Medulla oblongata (tissue), 1 donor: ENCODE results near the gene PIGB.
"Not testable (repeated sequence)": the region's sequence is repeated elsewhere in the genome, so short reads cannot be mapped to it uniquely, and the experiment has no call there.

Experiments used
- DNase-seq: peaks from one replicate; pipeline ENCODE4 v3.0.0-alpha.2; 2015; ENCODE audit errors: extremely low spot score

PIGB gene

DNA sequence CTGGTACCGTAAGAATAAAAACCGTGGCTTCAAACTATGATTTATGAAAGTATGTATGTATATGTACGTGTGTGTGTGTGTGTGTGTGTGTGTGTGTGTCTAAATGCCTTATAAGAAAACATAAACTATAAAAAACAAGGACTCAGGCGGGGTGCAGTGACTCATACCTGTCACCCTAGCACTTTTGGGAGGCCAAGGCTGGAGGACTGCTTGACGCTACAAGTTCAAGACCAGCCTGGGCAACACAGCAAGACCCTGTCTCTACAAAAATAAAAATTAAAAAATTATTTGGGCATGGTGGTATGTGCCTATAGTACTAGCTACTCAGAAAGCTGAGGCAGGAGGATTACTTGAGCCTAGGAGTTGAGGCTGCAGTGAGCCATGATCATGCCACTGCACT, 60.1 kb downstream of the PIGB start:
- DNase-seq = no peak

DNA sequence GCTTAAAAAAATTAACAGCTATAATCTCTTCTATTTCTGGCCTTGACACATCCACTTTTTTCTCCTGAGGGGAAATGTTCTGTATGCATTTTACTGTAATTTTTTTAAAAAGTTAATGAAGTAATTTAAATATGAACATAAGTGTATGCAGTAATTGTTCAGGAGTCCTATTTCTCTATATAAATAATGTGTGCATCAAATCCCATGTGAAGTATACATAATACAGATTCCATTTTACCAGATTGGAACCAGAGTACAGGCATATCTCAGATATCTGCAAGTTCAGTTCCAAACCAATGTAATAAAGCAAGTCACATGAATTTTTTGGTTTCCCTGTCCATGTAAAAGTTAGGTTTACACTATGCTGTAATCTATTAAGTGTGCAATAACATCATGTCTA, 62.6 kb downstream of the PIGB start:
- DNase-seq = no peak

- DNase-seq = no peak
Observed at GRCh38 chr15:55383687-55384086, 64.7 kb downstream of the PIGB start.

GRCh38 chr15:55387027-55387426, 68.0 kb downstream of the PIGB start:
- DNase-seq = no peak

DNA sequence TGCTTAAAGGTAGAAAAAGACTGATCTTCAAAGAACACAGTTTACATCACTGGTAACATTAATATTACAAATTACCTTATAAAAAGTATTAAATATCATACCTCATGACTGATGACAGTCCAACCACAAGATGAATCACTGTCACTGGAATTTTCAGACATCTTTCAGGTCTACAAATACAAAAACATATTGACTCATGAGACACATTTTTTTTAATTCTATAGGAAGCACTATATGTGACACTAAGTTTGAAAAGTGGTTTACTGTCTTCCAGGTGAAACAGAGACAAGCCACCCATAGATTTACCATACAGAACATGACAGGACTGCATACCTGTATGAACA, 70.2 kb downstream of the PIGB start:
- no peak for DNase-seq

DNA sequence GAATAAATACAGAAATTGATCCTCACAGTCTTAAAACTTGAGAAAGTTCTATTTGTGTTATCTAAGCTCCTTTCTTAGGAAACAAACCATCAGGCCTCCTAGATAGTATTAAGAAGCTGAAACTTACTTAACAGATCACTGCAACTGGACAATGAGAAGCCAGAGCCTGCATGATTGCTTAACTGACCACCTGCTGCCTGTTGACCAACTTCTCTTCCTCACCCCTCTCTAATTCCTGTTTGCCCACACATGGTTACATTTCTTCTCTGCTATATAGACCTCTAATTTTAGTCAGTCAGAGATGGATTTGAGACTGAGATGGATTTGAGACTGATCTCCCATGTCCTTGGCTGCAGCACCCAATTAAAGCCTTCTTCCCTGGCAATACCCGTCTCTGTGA, 75.7 kb downstream of the PIGB start:
- DNase-seq = no peak

DNA sequence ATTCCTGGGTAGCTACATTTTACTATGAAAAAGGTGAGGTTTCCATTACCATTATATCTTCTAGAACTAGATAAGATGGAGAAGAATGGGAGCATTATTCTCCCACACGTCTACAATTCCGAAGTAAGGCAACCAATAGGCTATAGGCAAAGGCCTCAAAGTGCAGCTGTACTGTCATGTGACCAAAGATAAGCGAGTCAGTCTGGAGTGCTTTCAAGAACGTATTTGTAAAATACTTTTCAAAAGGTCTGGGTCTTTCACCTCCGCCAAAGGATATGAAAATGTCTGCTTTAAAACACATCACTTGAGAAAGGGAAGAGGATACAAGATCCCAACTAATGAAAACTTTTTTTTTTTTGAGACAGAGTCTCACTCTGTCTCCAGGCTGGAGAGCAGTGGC, 79.2 kb downstream of the PIGB start:
- DNase-seq = no peak

- not testable (repeated sequence) for DNase-seq
Observed at GRCh38 chr15:55400050-55400449, 81.0 kb downstream of the PIGB start.

DNA sequence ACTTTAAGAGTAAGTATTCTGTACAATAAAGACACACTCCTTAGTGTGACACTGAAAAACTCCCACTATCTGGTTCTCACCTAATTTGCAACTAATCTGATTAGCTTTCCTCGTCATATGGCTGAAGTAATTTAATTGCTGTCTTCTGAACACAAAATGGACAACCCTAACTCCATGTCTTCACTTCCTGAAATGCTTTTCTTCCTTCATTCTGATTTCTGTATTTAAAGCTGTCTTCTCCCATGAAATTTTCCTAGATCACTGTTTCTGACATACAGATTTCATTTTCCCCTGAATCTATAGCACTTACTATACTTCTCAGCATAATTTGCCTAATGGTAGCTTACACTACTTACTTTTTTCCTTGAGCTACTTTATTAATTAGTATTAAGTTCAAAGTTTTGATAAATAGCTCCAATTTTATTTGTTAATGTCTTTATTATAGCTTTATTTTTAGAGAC, 82.8 kb downstream of the PIGB start:
- no peak for DNase-seq

DNA sequence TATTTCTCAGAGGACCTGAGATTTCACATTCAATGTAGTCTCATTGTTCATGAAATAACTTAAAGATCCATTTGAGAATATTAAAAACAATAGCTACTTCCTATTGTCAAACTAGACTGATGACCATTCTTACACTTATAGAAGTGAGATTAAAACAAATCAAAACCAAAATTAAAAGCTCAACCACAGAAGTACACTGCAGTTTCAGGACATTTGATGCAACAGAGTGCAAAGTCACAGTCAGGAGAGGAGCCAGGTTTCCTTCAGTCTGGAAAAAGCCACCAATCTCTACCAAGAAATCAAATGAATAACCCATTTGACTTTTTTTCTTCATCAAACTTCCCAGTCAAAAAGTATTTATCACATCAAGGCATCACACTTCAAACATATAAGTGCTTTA, 83.7 kb downstream of the PIGB start:
- DNase-seq = peak; percentile 29

GRCh38 chr15:55403531-55403930, 84.5 kb downstream of the PIGB start:
- DNase-seq = peak; percentile 8
